Measurements from ENCODE around the gene DOK7.

Gene DOK7

DNA sequence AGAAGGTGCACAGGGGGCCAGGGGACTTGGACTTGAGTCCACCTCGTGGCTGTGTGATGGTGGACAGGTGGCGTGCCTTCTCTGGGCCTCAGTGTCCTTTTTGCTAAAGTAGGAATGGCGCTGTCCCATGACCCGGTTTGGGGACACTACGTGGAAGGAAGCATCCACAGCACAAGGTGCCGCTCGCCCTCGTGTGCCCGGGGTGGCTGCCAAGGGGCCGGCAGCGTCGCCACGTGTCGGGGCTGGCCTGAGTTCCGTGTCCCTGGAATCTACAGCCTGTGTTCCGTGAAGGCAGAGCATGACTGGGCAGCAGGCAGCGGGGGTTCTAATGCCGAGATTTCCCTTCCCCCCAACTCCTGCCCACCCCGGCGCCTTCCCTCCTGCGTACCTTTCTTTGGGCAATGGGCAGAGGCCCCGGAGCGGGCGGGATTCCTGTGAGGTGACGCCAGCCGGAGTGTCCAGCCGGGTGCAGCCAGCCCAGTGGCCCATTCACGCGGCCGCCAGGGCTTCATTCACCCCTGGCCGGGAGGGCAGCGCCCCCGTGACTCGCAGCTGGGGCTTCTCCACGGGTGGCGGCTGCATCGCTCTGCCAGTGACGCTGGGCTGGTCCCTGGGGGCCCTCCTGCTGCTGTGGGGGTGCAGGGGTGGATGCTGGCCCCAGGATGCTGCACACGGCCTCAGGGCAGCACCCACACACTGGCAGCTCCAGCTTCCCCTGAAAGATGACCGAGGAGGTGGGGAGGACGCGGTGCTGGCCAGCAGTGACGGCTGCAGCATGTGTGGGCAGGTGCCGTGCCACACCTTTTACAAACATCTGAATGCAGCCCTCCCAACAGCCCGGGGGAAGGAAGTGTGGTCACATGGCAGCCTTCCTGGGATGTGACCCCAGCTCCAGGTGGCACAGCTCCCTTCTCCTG is 21.2 kb downstream of the DOK7 start:
- TF ChIP-seq EZH2 (IDR thresholded peaks at IDR 0.05; ENCODE audit: borderline replicate concordance, low read depth, low read length, severe bottlenecking), result no peak
- TF ChIP-seq, protein P1, sequence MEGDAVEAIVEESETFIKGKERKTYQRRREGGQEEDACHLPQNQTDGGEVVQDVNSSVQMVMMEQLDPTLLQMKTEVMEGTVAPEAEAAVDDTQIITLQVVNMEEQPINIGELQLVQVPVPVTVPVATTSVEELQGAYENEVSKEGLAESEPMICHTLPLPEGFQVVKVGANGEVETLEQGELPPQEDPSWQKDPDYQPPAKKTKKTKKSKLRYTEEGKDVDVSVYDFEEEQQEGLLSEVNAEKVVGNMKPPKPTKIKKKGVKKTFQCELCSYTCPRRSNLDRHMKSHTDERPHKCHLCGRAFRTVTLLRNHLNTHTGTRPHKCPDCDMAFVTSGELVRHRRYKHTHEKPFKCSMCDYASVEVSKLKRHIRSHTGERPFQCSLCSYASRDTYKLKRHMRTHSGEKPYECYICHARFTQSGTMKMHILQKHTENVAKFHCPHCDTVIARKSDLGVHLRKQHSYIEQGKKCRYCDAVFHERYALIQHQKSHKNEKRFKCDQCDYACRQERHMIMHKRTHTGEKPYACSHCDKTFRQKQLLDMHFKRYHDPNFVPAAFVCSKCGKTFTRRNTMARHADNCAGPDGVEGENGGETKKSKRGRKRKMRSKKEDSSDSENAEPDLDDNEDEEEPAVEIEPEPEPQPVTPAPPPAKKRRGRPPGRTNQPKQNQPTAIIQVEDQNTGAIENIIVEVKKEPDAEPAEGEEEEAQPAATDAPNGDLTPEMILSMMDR (IDR thresholded peaks at IDR 0.05; ENCODE audit: borderline replicate concordance, extremely low read depth, low read length, poor library complexity, severe bottlenecking), result no peak
- ATAC-seq (ENCODE audit: insufficient read depth, low read depth) (no peak), DNase-seq (no peak)
- Histone ChIP-seq H3K9ac (ENCODE audit: low read depth, low read length) (no peak overlapping the region), H3K4me2 (ENCODE audit: insufficient read depth, low read length) (no peak overlapping the region), H4K20me1 (ENCODE audit: insufficient read depth, low read length) (peaks cover 35% of the 10 kb centered on the region), H2AFZ (ENCODE audit: low read depth, low read length) (no peak overlapping the region), H3K36me3 (ENCODE audit: insufficient read depth, low read length) (no peaks in the 10 kb centered on the region), H3K9me3 (ENCODE audit: insufficient read depth, low read length, severe bottlenecking) (no peaks in the 10 kb centered on the region), H3K4me1 (ENCODE audit: insufficient read depth, low read length) (no peaks in the 10 kb centered on the region), H3K27ac (ENCODE audit: low read length) (no peak overlapping the region), H3K4me3 (ENCODE audit: low read depth in 1 of 2, low read length in 2 of 2) (no peak overlapping the region), H3K79me2 (ENCODE audit: insufficient read depth, low read length) (no peaks in the 10 kb centered on the region), H3K27me3 (ENCODE audit: insufficient read depth, low read length, poor library complexity) (no peaks in the 10 kb centered on the region)

- TF ChIP-seq, protein P1 (IDR thresholded peaks at IDR 0.05; ENCODE audit: borderline replicate concordance, extremely low read depth, low read length, poor library complexity, severe bottlenecking), result no peak
- ATAC-seq (ENCODE audit: insufficient read depth, low read depth), result no peak
- peaks cover 35% of the 10 kb centered on the region for H4K20me1 ChIP-seq (ENCODE audit: insufficient read depth, low read length)
- H3K27me3 ChIP-seq (ENCODE audit: insufficient read depth, low read length, poor library complexity), result no peaks in the 10 kb centered on the region
- H3K79me2 ChIP-seq (ENCODE audit: insufficient read depth, low read length), result no peaks in the 10 kb centered on the region
- no peak overlapping the region for H3K4me2 ChIP-seq (ENCODE audit: insufficient read depth, low read length)
- no peaks in the 10 kb centered on the region for H3K4me1 ChIP-seq (ENCODE audit: insufficient read depth, low read length)
- no peaks in the 10 kb centered on the region for H3K9me3 ChIP-seq (ENCODE audit: insufficient read depth, low read length, severe bottlenecking)
- no peak for DNase-seq
- no peak overlapping the region for H3K9ac ChIP-seq (ENCODE audit: low read depth, low read length)
- H3K36me3 ChIP-seq (ENCODE audit: insufficient read depth, low read length), result no peaks in the 10 kb centered on the region
- no peak overlapping the region for H2AFZ ChIP-seq (ENCODE audit: low read depth, low read length)
- H3K27ac ChIP-seq (ENCODE audit: low read length), result no peak overlapping the region
- H3K4me3 ChIP-seq (ENCODE audit: low read depth in 1 of 2, low read length in 2 of 2), result no peak overlapping the region
These were observed 22.1 kb downstream of the DOK7 start for GRCh38 chr4:3485011-3485791.

DNA sequence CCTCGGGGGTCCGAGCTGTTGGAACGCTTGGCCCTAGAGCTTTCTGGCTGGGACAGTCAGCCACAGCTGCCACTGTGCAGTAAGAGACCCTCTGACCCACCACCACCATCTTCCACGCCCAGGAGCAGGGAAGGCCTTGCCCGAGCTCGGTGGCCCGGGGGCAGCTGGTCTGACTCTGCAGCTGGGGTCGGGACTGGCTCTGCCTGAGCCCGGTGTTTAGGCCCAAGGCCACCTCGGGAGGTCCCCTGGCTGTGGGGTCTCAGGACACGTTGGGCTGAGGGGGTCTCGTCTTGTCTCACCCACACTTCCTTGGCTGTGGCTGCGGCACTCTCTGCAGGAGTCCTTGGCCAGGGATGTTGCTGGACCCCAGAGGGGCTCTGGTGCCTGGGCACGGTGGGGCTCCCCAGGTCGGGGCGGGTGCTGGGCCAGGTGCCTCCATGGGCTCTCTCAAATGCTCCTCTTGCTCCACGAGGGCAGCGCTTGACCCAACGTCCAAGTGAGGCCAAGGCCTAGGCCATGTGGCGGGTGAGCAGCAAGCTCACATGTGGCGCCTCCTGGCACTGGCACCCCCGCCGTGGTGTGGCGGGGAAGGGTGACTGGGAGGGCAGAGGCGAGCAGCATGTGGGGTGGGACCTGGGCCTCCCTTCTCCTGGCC is 22.9 kb downstream of the DOK7 start:
- no peak overlapping the region for H3K9ac ChIP-seq (ENCODE audit: low read depth, low read length)
- no peaks in the 10 kb centered on the region for H3K4me1 ChIP-seq (ENCODE audit: insufficient read depth, low read length)
- no peaks in the 10 kb centered on the region for H3K79me2 ChIP-seq (ENCODE audit: insufficient read depth, low read length)
- H3K4me3 ChIP-seq (ENCODE audit: low read depth in 1 of 2, low read length in 2 of 2), result no peak overlapping the region
- no peak for DNase-seq
- no peak overlapping the region for H3K27ac ChIP-seq (ENCODE audit: low read length)
- TF ChIP-seq, protein P1 (IDR thresholded peaks at IDR 0.05; ENCODE audit: borderline replicate concordance, extremely low read depth, low read length, poor library complexity, severe bottlenecking), result no peak
- TF ChIP-seq EZH2 (IDR thresholded peaks at IDR 0.05; ENCODE audit: borderline replicate concordance, low read depth, low read length, severe bottlenecking), result no peak
- no peak overlapping the region for H3K4me2 ChIP-seq (ENCODE audit: insufficient read depth, low read length)
- no peaks in the 10 kb centered on the region for H3K36me3 ChIP-seq (ENCODE audit: insufficient read depth, low read length)
- H3K27me3 ChIP-seq (ENCODE audit: insufficient read depth, low read length, poor library complexity), result no peaks in the 10 kb centered on the region
- no peak for ATAC-seq (ENCODE audit: insufficient read depth, low read depth)
- no peak overlapping the region for H2AFZ ChIP-seq (ENCODE audit: low read depth, low read length)
- peaks cover 31% of the 10 kb centered on the region for H4K20me1 ChIP-seq (ENCODE audit: insufficient read depth, low read length)
- no peaks in the 10 kb centered on the region for H3K9me3 ChIP-seq (ENCODE audit: insufficient read depth, low read length, severe bottlenecking)
